K562 (cell line): ENCODE measurements around the gene PROKR1. TPM values are rescaled to one million over a fixed set of nuclear protein-coding genes. Genes with fewer than 3 reads are reported as not detected.
A peak's percentile ranks its signal among the peaks of the same experiment; 100 is the strongest.

Source experiments
- ATF1 ChIP-seq, 2 experiments: fragments of 450-650 bp in 1 of 2; IDR thresholded peaks; 2 replicates each; pipeline ENCODE4 v1.6.1; 2016; ENCODE audit warnings: missing compliant biosample characterization in 1 of 2, missing genetic modification characterization in 1 of 2
- DEAF1 ChIP-seq: fragments of 450-650 bp; formaldehyde crosslinking; IDR thresholded peaks from 2 replicates; pipeline ENCODE4 v1.4.0; 2020; ENCODE audit warnings: mild to moderate bottlenecking, moderate library complexity
- ESRRA ChIP-seq: fragments of 450-650 bp; IDR thresholded peaks from 2 replicates; pipeline ENCODE4 v1.6.1; 2014; ENCODE audit warnings: low read depth, mild to moderate bottlenecking, moderate library complexity, borderline replicate concordance
- FOXA1 ChIP-seq: fragments of 450-650 bp; IDR thresholded peaks from 2 replicates; pipeline ENCODE4 v1.6.1; 2016; ENCODE audit warnings: mild to moderate bottlenecking, borderline replicate concordance
- FOXK1 ChIP-seq: sonication (generic); formaldehyde crosslinking; IDR thresholded peaks from 2 replicates; pipeline ENCODE4 v1.8.0; 2022; ENCODE audit warnings: missing genetic modification reagents, mild to moderate bottlenecking, borderline replicate concordance
- GMEB1 ChIP-seq: fragments of 250-450 bp; sonication (Bioruptor Pico); IDR thresholded peaks from 2 replicates; pipeline ENCODE4 v1.4.0; 2020; ENCODE audit warnings: mild to moderate bottlenecking
- GTF2F1 ChIP-seq: IDR thresholded peaks from 2 replicates; pipeline ENCODE4 v1.6.1; 2011; ENCODE audit warnings: low read depth, low read length, improper control_type of control experiment
- HDAC6 ChIP-seq: IDR thresholded peaks from 2 replicates; pipeline ENCODE4 v1.6.1; 2012; ENCODE audit warnings: low read depth, mild to moderate bottlenecking, control low read depth, inconsistent platforms, low read length, moderate library complexity
- L3MBTL2 ChIP-seq: fragments of 450-650 bp; IDR thresholded peaks from 2 replicates; pipeline ENCODE4 v1.6.1; 2016; ENCODE audit warnings: mild to moderate bottlenecking, moderate library complexity
- MAFG ChIP-seq: fragments of 450-650 bp; conservative IDR thresholded peaks from 2 replicates; pipeline ENCODE4 v1.6.1; 2016; ENCODE audit warnings: missing genetic modification characterization, missing compliant biosample characterization
- MBD2 ChIP-seq: sonication (generic); IDR thresholded peaks from 2 replicates; pipeline ENCODE4 v1.6.1; 2016; ENCODE audit warnings: low read depth, borderline replicate concordance
- NR4A1 ChIP-seq, 2 experiments: fragments of 250-450 bp in 1 of 2; fragments of 450-650 bp in 1 of 2; sonication (Bioruptor Pico) in 1 of 2; IDR thresholded peaks; 2 replicates each; pipeline versions ENCODE4 v1.4.0 to v1.6.1; 2016 to 2020; ENCODE audit warnings: mild to moderate bottlenecking in 2 of 2, missing compliant biosample characterization in 1 of 2, missing genetic modification characterization in 1 of 2, moderate library complexity in 1 of 2
- SAP30 ChIP-seq: fragments of 200-600 bp; sonication (generic); IDR thresholded peaks from 2 replicates; pipeline ENCODE4 v1.6.1; 2012; ENCODE audit warnings: borderline replicate concordance, low read depth, mild to moderate bottlenecking, moderate library complexity, low read length, control low read depth, inconsistent platforms; ENCODE audit not compliant: insufficient read depth, poor library complexity, severe bottlenecking
- SMAD1 ChIP-seq: fragments of 150-350 bp; IDR thresholded peaks from 2 replicates; pipeline ENCODE4 v1.6.1; 2014; ENCODE audit warnings: low read length, low read depth; ENCODE audit not compliant: partially characterized antibody
- SMARCB1 ChIP-seq: IDR thresholded peaks from 2 replicates; pipeline ENCODE4 v1.6.1; 2011; ENCODE audit warnings: improper control_type of control experiment, low read depth; ENCODE audit not compliant: insufficient read length
- TEAD2 ChIP-seq: fragments of 450-650 bp; IDR thresholded peaks from 2 replicates; pipeline ENCODE4 v1.6.1; 2016; ENCODE audit warnings: missing genetic modification characterization, control low read depth, missing compliant biosample characterization
- TOE1 ChIP-seq, 2 experiments: fragments of 450-650 bp in 1 of 2; sonication (generic) in 1 of 2; formaldehyde crosslinking in 1 of 2; IDR thresholded peaks; 2 replicates each; pipeline versions ENCODE4 v1.7.1 to v1.8.0; 2016 to 2022; ENCODE audit warnings: borderline replicate concordance in 2 of 2, mild to moderate bottlenecking in 2 of 2, antibody characterized with exemption in 1 of 2, inconsistent platforms in 1 of 2, low read depth in 1 of 2, missing genetic modification reagents in 1 of 2, moderate library complexity in 1 of 2
- TRIM28 ChIP-seq: fragments of 450-650 bp; IDR thresholded peaks from 2 replicates; pipeline ENCODE4 v1.6.1; 2017
- ZBTB33 ChIP-seq: sonication (generic); formaldehyde crosslinking; IDR thresholded peaks from 2 replicates; pipeline ENCODE4 v1.8.1; 2023; ENCODE audit warnings: mild to moderate bottlenecking, missing genetic modification reagents
- ZNF253 ChIP-seq: fragments of 250-450 bp; sonication (Bioruptor Pico); conservative IDR thresholded peaks from 2 replicates; pipeline ENCODE4 v1.6.1; 2021; ENCODE audit warnings: mild to moderate bottlenecking
- ZNF311 ChIP-seq: fragments of 250-450 bp; sonication (Bioruptor Pico); IDR thresholded peaks from 2 replicates; pipeline ENCODE4 v1.4.0; 2020; ENCODE audit warnings: mild to moderate bottlenecking, moderate library complexity
- ZNF316 ChIP-seq: fragments of 450-650 bp; IDR thresholded peaks from 2 replicates; pipeline ENCODE4 v1.6.1; 2016
- polyA plus RNA-seq, 8 experiments: library from polyadenylated mRNA; depleted of rRNA in 4 of 8; stranded (reverse) in 5 of 8; unstranded in 3 of 8; fragments of >200 nt; fragmentation: Nextera tagmentation in 2 of 8; fragmentation: Illumina TruSeq in 1 of 8; extraction: Ambion mirVana in 2 of 8; extraction: Trizol in 1 of 8; gene quantifications; 2 replicates each; pipeline versions ENCODE4 v1.2.1 to v1.2.3, GENCODE V29; 2011 to 2014; ENCODE audit warnings: inconsistent platforms in 1 of 8, missing spikeins in 1 of 8
- total RNA-seq, 7 experiments: library from RNA; depleted of rRNA in 6 of 7; stranded (reverse); fragments of >200 nt in 6 of 7; fragmentation: Illumina TruSeq in 2 of 7; extraction: Trizol in 2 of 7; gene quantifications; 2 replicates each; pipeline versions ENCODE4 v1.2.1 to v1.2.3, GENCODE V29; 2011 to 2021; ENCODE audit warnings: low replicate concordance in 1 of 7

Gene PROKR1
- total and polyA plus RNA-seq, 9 of the 15 experiments (the other 6 are each of a cell fraction or from before 2014, with no cell fraction given), result 0.01 to 0.18 (median 0.09) TPM; not detected in 1

GRCh38 chr2:68606759-68607158 lies 36.6 kb upstream of the PROKR1 start (continued):
- TF ChIP-seq ZNF253 (CRISPR knock-in tag) (no peak), FOXK1 (no peak), SAP30 (no peak), MBD2 (no peak), DEAF1 (CRISPR knock-in tag) (no peak), ZNF316 (no peak), ATF1 (CRISPR knock-in tag; IDR thresholded peaks at IDR 0.05) (no peak), ATF1 (tag; IDR thresholded peaks at IDR 0.05) (no peak), GTF2F1 (no peak), ZNF311 (CRISPR knock-in tag) (peak; percentile 86), TOE1 (IDR thresholded peaks at IDR 0.05; ENCODE audit: borderline replicate concordance) (no peak), TOE1 (CRISPR knock-in tag; IDR thresholded peaks at IDR 0.05; ENCODE audit: borderline replicate concordance, low read depth) (no peak), SMARCB1 (no peak), TEAD2 (peak; percentile 72; the same call in 1 of the 2 replicates), TRIM28 (no peak), FOXA1 (no peak), ZBTB33 (CRISPR knock-in tag) (no peak), L3MBTL2 (no peak), HDAC6 (no peak), ESRRA (no peak), GMEB1 (CRISPR knock-in tag) (no peak), SMAD1 (no peak), MAFG (tag) (no peak), NR4A1 (CRISPR knock-in tag; IDR thresholded peaks at IDR 0.05) (no peak), NR4A1 (tag; IDR thresholded peaks at IDR 0.05) (peak; percentile 80)
